MM.1S (cell line): ENCODE results near the gene C10orf95.
A peak's percentile ranks its signal among the peaks of the same experiment; 100 is the strongest.

Source experiments
- EZH2 ChIP-seq: fragments of 300-600 bp; sonication (generic); optimal IDR thresholded peaks from 2 replicates; pipeline ENCODE3; 2017; ENCODE audit warnings: low read depth, mild to moderate bottlenecking, antibody characterized with exemption, low read length, mixed read lengths
- EZH2phosphoT487 ChIP-seq: fragments of 300-600 bp; sonication (generic); IDR thresholded peaks from 2 replicates; pipeline ENCODE4 v1.6.1; 2018; ENCODE audit warnings: antibody characterized with exemption, low read length
- TF ChIP-seq, protein P1 (sequence below): fragments of 300-600 bp; sonication (generic); IDR thresholded peaks from 2 replicates; pipeline ENCODE4 v1.5.1; 2016; ENCODE audit warnings: antibody characterized with exemption, low read length, mixed read lengths

GRCh38 chr10:102422545-102423129 is 28.7 kb downstream of the C10orf95 start:
- TF ChIP-seq, protein P1, sequence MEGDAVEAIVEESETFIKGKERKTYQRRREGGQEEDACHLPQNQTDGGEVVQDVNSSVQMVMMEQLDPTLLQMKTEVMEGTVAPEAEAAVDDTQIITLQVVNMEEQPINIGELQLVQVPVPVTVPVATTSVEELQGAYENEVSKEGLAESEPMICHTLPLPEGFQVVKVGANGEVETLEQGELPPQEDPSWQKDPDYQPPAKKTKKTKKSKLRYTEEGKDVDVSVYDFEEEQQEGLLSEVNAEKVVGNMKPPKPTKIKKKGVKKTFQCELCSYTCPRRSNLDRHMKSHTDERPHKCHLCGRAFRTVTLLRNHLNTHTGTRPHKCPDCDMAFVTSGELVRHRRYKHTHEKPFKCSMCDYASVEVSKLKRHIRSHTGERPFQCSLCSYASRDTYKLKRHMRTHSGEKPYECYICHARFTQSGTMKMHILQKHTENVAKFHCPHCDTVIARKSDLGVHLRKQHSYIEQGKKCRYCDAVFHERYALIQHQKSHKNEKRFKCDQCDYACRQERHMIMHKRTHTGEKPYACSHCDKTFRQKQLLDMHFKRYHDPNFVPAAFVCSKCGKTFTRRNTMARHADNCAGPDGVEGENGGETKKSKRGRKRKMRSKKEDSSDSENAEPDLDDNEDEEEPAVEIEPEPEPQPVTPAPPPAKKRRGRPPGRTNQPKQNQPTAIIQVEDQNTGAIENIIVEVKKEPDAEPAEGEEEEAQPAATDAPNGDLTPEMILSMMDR = peak; percentile 89
- no peak for TF ChIP-seq EZH2phosphoT487
- no peak for TF ChIP-seq EZH2
